ENCODE results near the gene C15orf39.
"Not testable (repeated sequence)": the region's sequence is repeated elsewhere in the genome, so short reads cannot be mapped to it uniquely, and the experiment has no call there.

The C15orf39 gene

GRCh38 chr15:75213212-75213767 lies 11.6 kb downstream of the C15orf39 start:
- no peak for DNase-seq

GRCh38 chr15:75213768-75214221 lies 12.1 kb downstream of the C15orf39 start:
- no peak for DNase-seq

- no peak for DNase-seq
Measured at GRCh38 chr15:75214293-75215096, 12.8 kb downstream of the C15orf39 start.

- no peak for DNase-seq
Measured at GRCh38 chr15:75215107-75216004, 13.7 kb downstream of the C15orf39 start.

GRCh38 chr15:75217012-75217411 lies 15.3 kb downstream of the C15orf39 start:
- no peak for DNase-seq

- not testable (repeated sequence) for DNase-seq
Measured at GRCh38 chr15:75217574-75217973, 15.9 kb downstream of the C15orf39 start.

- DNase-seq = not testable (repeated sequence)
Measured at GRCh38 chr15:75219507-75219929, 17.8 kb downstream of the C15orf39 start.

- DNase-seq = no peak
Measured at GRCh38 chr15:75223688-75224087, 22.0 kb downstream of the C15orf39 start.

- DNase-seq = no peak
Measured at GRCh38 chr15:75224281-75224680, 22.6 kb downstream of the C15orf39 start.

GRCh38 chr15:75225102-75225836 lies 23.6 kb downstream of the C15orf39 start:
- DNase-seq = not testable (repeated sequence)

- DNase-seq = no peak
Measured at GRCh38 chr15:75225951-75226732, 24.5 kb downstream of the C15orf39 start.

GRCh38 chr15:75227112-75227511 lies 25.4 kb downstream of the C15orf39 start:
- DNase-seq = not testable (repeated sequence)

GRCh38 chr15:75227663-75228280 lies 26.1 kb downstream of the C15orf39 start:
- DNase-seq = no peak

- DNase-seq = no peak
Measured at GRCh38 chr15:75228787-75229186, 27.1 kb downstream of the C15orf39 start.

- DNase-seq = no peak
Measured at GRCh38 chr15:75229191-75230015, 27.7 kb downstream of the C15orf39 start.

GRCh38 chr15:75230016-75230343 lies 28.3 kb downstream of the C15orf39 start:
- no peak for DNase-seq

- DNase-seq = no peak
Measured at GRCh38 chr15:75230551-75231371, 29.1 kb downstream of the C15orf39 start.

GRCh38 chr15:75231836-75232235 lies 30.2 kb downstream of the C15orf39 start:
- no peak for DNase-seq

GRCh38 chr15:75232252-75232813 lies 30.7 kb downstream of the C15orf39 start:
- DNase-seq = no peak

Data from effector CD8-positive, alpha-beta T cell (primary cell).